ENCODE results near the gene CACNA1B.

- TF ChIP-seq TEAD4 (IDR thresholded peaks at IDR 0.05; ENCODE audit: borderline replicate concordance, insufficient read depth) (no peak), ZBTB33 (IDR thresholded peaks at IDR 0.05; ENCODE audit: borderline replicate concordance, low read depth) (no peak)
These were observed 42.1 kb downstream of the CACNA1B start for GRCh38 chr9:137919649-137920141.

Data from SK-N-SH (cell line).